A549 (cell line): ENCODE measurements around the gene CLIC5. TPM values are rescaled to one million over a fixed set of nuclear protein-coding genes. Genes with fewer than 3 reads are reported as not detected.

Experiments used
- ATAC-seq, 2 experiments: fragments of 200-7000 bp in 1 of 2; fragments of >200 bp in 1 of 2; cut with Nextera tagmentation in 1 of 2; cut with Tn5 transposase in 1 of 2; 3 replicates each; pipeline versions ENCODE4 v1.8.0 to v1.9.1; 2018 to 2020; ENCODE audit warnings: mild to moderate bottlenecking in 1 of 2, moderate library complexity in 1 of 2
- CTCF ChIA-PET: fragments of 300-600 bp; sonication (Branson Sonifier 250); formaldehyde crosslinking; extraction: SDS; loops from one replicate; lab custom pipeline; 2021; ENCODE audit warnings: antibody characterized with exemption, inconsistent platforms; lab: Yijun Ruan, JAX
- POLR2A ChIA-PET: fragments of 350-600 bp; formaldehyde crosslinking; extraction: SDS; loops from one replicate; lab custom pipeline; 2021; ENCODE audit warnings: antibody characterized with exemption, inconsistent platforms; lab: Yijun Ruan, JAX
- DNase-seq, 2 experiments: peaks; one replicate each; pipeline versions ENCODE4 v3.0.0 to v3.0.0-alpha.2; 2011 to 2016; ENCODE audit warnings: low read depth in 1 of 2, low spot score in 1 of 2
- FAIRE-seq: peaks from 2 replicates; lab custom pipeline; 2011; peaks lifted over from hg19 to GRCh38; lab: Jason Lieb, UNC
- H3K27ac ChIP-seq, 2 experiments: fragments of >200 bp; sonication (Bioruptor Twin); formaldehyde crosslinking; 3 replicates each; pipeline ENCODE4 v1.5.1; 2016 to 2017
- H3K4me1 ChIP-seq: fragments of >200 bp; sonication (Bioruptor Twin); formaldehyde crosslinking; 3 replicates; pipeline ENCODE4 v1.6.1; 2016
- H3K4me2 ChIP-seq: fragments of >200 bp; sonication (Bioruptor Twin); formaldehyde crosslinking; 3 replicates; pipeline ENCODE4 v1.6.1; 2016
- H3K4me3 ChIP-seq: fragments of >200 bp; sonication (Bioruptor Twin); formaldehyde crosslinking; 3 replicates; pipeline ENCODE4 v1.5.1; 2016
- H3K9me3 ChIP-seq: fragments of >200 bp; sonication (Bioruptor Twin); formaldehyde crosslinking; 3 replicates; pipeline ENCODE4 v1.6.1; 2016
- ATOH8 ChIP-seq: fragments of 250-450 bp; sonication (Bioruptor Pico); IDR thresholded peaks from 2 replicates; pipeline ENCODE4 v1.5.0; 2020; ENCODE audit warnings: low read depth, mild to moderate bottlenecking, moderate library complexity
- BCL3 ChIP-seq: fragments of >200 bp; sonication (Bioruptor Twin); formaldehyde crosslinking; IDR thresholded peaks from 3 replicates; pipeline ENCODE4 v1.6.1; 2016
- CBX2 ChIP-seq: fragments of 200-600 bp; sonication (generic); IDR thresholded peaks from 2 replicates; pipeline ENCODE4 v1.6.1; 2016; ENCODE audit warnings: low read depth, mild to moderate bottlenecking, borderline replicate concordance
- CBX8 ChIP-seq: fragments of 200-600 bp; sonication (generic); IDR thresholded peaks from 2 replicates; pipeline ENCODE4 v1.6.1; 2016
- CHD4 ChIP-seq: fragments of 200-600 bp; sonication (generic); IDR thresholded peaks from 2 replicates; pipeline ENCODE4 v1.6.1; 2016; ENCODE audit warnings: antibody characterized with exemption, mild to moderate bottlenecking, borderline replicate concordance
- CTCF ChIP-seq: fragments of >200 bp; sonication (Bioruptor Twin); formaldehyde crosslinking; IDR thresholded peaks from 3 replicates; pipeline ENCODE4 v1.5.1; 2016
- E2F6 ChIP-seq: IDR thresholded peaks from 2 replicates; pipeline ENCODE4 v1.6.1; 2012; ENCODE audit warnings: low read depth, borderline replicate concordance
- ELK1 ChIP-seq: fragments of 150-350 bp; IDR thresholded peaks from 2 replicates; pipeline ENCODE4 v1.6.1; 2014; ENCODE audit warnings: low read depth, mild to moderate bottlenecking, low read length
- FOXS1 ChIP-seq: fragments of 250-450 bp; sonication (Bioruptor Pico); IDR thresholded peaks from 2 replicates; pipeline ENCODE4 v1.5.0; 2020; ENCODE audit warnings: mild to moderate bottlenecking, moderate library complexity
- GATA3 ChIP-seq: IDR thresholded peaks from 2 replicates; pipeline ENCODE4 v1.6.1; 2012; ENCODE audit warnings: borderline replicate concordance
- HDAC2 ChIP-seq: fragments of 200-600 bp; sonication (generic); IDR thresholded peaks from 2 replicates; pipeline ENCODE4 v1.6.1; 2016
- HOXB5 ChIP-seq: fragments of 250-450 bp; sonication (Bioruptor Pico); IDR thresholded peaks from 2 replicates; pipeline ENCODE4 v1.5.0; 2020; ENCODE audit warnings: mild to moderate bottlenecking, moderate library complexity
- KDM1A ChIP-seq: fragments of 200-600 bp; sonication (generic); IDR thresholded peaks from 2 replicates; pipeline ENCODE4 v1.6.1; 2016; ENCODE audit warnings: low read depth, mild to moderate bottlenecking
- KDM5A ChIP-seq: fragments of 200-600 bp; sonication (generic); IDR thresholded peaks from 2 replicates; pipeline ENCODE4 v1.6.1; 2016; ENCODE audit warnings: antibody characterized with exemption, mild to moderate bottlenecking
- MAFK ChIP-seq: fragments of 450-650 bp; IDR thresholded peaks from 2 replicates; pipeline ENCODE4 v1.6.1; 2014; ENCODE audit not compliant: partially characterized antibody
- MAZ ChIP-seq: fragments of 150-350 bp; IDR thresholded peaks from 2 replicates; pipeline ENCODE4 v1.6.1; 2014; ENCODE audit warnings: antibody characterized with exemption, low read depth, low read length, borderline replicate concordance
- NFE2L2 ChIP-seq: fragments of 150-350 bp; conservative IDR thresholded peaks from 2 replicates; pipeline ENCODE4 v1.6.1; 2014; ENCODE audit warnings: low read length
- NPAS2 ChIP-seq: fragments of 250-450 bp; sonication (Bioruptor Pico); IDR thresholded peaks from 2 replicates; pipeline ENCODE4 v1.8.0; 2022; ENCODE audit warnings: mild to moderate bottlenecking, moderate library complexity, borderline replicate concordance
- NR3C1 ChIP-seq: fragments of >200 bp; sonication (Bioruptor Twin); formaldehyde crosslinking; IDR thresholded peaks from 3 replicates; pipeline ENCODE4 v1.6.1; 2017
- RAD21 ChIP-seq, 2 experiments: fragments of >200 bp in 1 of 2; sonication (Bioruptor Twin) in 1 of 2; formaldehyde crosslinking in 1 of 2; IDR thresholded peaks in 1 of 2; conservative IDR thresholded peaks in 1 of 2; 2 replicates in 1 of 2; 3 replicates in 1 of 2; pipeline ENCODE4 v1.6.1; 2012 to 2018; ENCODE audit warnings: inconsistent platforms in 1 of 2
- RARB ChIP-seq: fragments of 250-450 bp; sonication (Bioruptor Pico); IDR thresholded peaks from 2 replicates; pipeline ENCODE4 v1.8.0; 2021; ENCODE audit warnings: mild to moderate bottlenecking, moderate library complexity
- SMC3 ChIP-seq: fragments of >200 bp; sonication (Bioruptor Twin); formaldehyde crosslinking; IDR thresholded peaks from 3 replicates; pipeline ENCODE4 v1.6.1; 2018; ENCODE audit warnings: inconsistent platforms
- TFCP2L1 ChIP-seq: fragments of 250-450 bp; sonication (Bioruptor Pico); IDR thresholded peaks from 2 replicates; pipeline ENCODE4 v1.5.0; 2021; ENCODE audit warnings: mild to moderate bottlenecking
- USF2 ChIP-seq: fragments of 450-650 bp; IDR thresholded peaks from 2 replicates; pipeline ENCODE4 v1.6.1; 2014; ENCODE audit warnings: antibody characterized with exemption
- ZSCAN20 ChIP-seq: fragments of 250-450 bp; sonication (Bioruptor Pico); IDR thresholded peaks from 2 replicates; pipeline ENCODE4 v1.8.0; 2022; ENCODE audit warnings: mild to moderate bottlenecking, moderate library complexity
- WGBS: methylation state at CpG from one replicate; pipeline ENCODE4 v1.1.6; 2017; ENCODE audit errors: missing lambda C conversion rate; 5-methylcytosine and 5-hydroxymethylcytosine counted together
- polyA plus RNA-seq, 4 experiments: library from polyadenylated mRNA; depleted of rRNA in 3 of 4; stranded (reverse); fragments of >200 nt; fragmentation: RNase III in 1 of 4; extraction: RNeasy Plus Mini Kit Qiagen cat#74134 plus additional on column Dnase treatment in 1 of 4; gene quantifications; 2 replicates in 3 of 4; 3 replicates in 1 of 4; pipeline ENCODE4 v1.2.3, GENCODE V29; 2011 to 2017
- TF ChIP-seq, protein P1 (sequence below): IDR thresholded peaks from 2 replicates; pipeline ENCODE4 v1.6.1; 2012

The CLIC5 gene
- polyA plus RNA-seq, 2 of the 4 experiments (the other 2 are of a cell fraction), result not detected

- CTCF ChIA-PET, result interaction anchor here (0.6 to 1.0 kb wide), 2 partner anchors 9 to 33 kb away, joined by 3 read pairs; no protein-coding TSS in a partner anchor
- no peak for FAIRE-seq
- WGBS, result 15% methylated on average over 2 of the region's 2 CpGs
These were observed 51.4 kb downstream of the CLIC5 start for GRCh38 chr6:45964300-45964699.

DNA sequence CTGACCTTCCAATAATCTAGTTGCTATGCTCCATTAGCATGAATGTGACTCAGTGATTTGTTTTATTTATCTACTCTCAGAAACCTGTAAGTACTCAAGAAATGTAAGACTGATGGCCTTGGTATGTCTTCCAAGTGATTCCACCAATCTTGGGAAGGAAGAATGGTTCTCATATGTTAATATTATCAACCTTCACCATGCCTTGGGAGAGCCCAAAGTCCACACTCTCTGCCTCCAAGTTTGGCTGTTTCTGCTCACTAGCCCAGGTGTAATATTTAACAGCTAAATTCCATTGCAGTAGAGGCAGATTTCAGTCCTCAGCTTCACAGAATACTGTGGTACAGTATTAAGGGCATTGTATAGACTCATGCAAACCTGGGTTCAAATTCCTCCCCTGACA is 51.8 kb downstream of the CLIC5 start:
- DNase-seq, result no peak
- no peaks in the 10 kb centered on the region for H3K4me1 ChIP-seq
- no peak overlapping the region for H3K4me3 ChIP-seq
- TF ChIP-seq ATOH8 (CRISPR knock-in tag), result no peak
- TF ChIP-seq CBX8, result no peak
- no peak for TF ChIP-seq KDM5A
- TF ChIP-seq BCL3, result no peak
- no peak for TF ChIP-seq ZSCAN20
- no peak for TF ChIP-seq KDM1A
- TF ChIP-seq NR3C1, result no peak
- no peak for TF ChIP-seq CTCF
- TF ChIP-seq CBX2, result no peak
- TF ChIP-seq HOXB5 (CRISPR knock-in tag), result no peak
- TF ChIP-seq TFCP2L1 (CRISPR knock-in tag), result no peak
- TF ChIP-seq NPAS2 (CRISPR knock-in tag), result no peak
- TF ChIP-seq MAFK, result no peak
- TF ChIP-seq MAZ, result no peak
- TF ChIP-seq CHD4, result no peak
- no peak for TF ChIP-seq RAD21 (conservative IDR thresholded peaks at IDR 0.05 in 1 of 2, IDR thresholded peaks at IDR 0.05 in 1 of 2)
- TF ChIP-seq ELK1, result no peak
- no peak for TF ChIP-seq E2F6
- no peak for TF ChIP-seq SMC3
- no peak for TF ChIP-seq FOXS1 (CRISPR knock-in tag)
- CTCF ChIA-PET, result interaction anchor here (1.0 kb wide), 1 partner anchor 33 kb away, joined by 3 read pairs; no protein-coding TSS in a partner anchor
- no peak for ATAC-seq
- no peaks in the 10 kb centered on the region; the same call in 2 of the 3 replicates for H3K9me3 ChIP-seq
- POLR2A ChIA-PET, result no interaction called here
- no peak for FAIRE-seq
- no peak overlapping the region for H3K27ac ChIP-seq
- no peak overlapping the region for H3K4me2 ChIP-seq

More at GRCh38 chr6:45964300-45964699, 51.4 kb downstream of the CLIC5 start:
- no peak for DNase-seq
- Histone ChIP-seq H3K9me3 (no peaks in the 10 kb centered on the region; the same call in 2 of the 3 replicates), H3K4me2 (no peak overlapping the region), H3K4me3 (no peak overlapping the region), H3K4me1 (no peaks in the 10 kb centered on the region)
- TF ChIP-seq RARB (CRISPR knock-in tag) (no peak), NR3C1 (no peak), USF2 (no peak), HDAC2 (no peak), NFE2L2 (no peak), GATA3 (no peak)
- TF ChIP-seq, protein P1, sequence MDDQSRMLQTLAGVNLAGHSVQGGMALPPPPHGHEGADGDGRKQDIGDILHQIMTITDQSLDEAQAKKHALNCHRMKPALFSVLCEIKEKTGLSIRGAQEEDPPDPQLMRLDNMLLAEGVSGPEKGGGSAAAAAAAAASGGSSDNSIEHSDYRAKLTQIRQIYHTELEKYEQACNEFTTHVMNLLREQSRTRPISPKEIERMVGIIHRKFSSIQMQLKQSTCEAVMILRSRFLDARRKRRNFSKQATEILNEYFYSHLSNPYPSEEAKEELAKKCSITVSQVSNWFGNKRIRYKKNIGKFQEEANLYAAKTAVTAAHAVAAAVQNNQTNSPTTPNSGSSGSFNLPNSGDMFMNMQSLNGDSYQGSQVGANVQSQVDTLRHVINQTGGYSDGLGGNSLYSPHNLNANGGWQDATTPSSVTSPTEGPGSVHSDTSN, result no peak
- TF ChIP-seq, all 56 proteins: peak for 0
- POLR2A ChIA-PET, result no interaction called here
- no peak for ATAC-seq
- no peak overlapping the region for H3K27ac ChIP-seq
